ENCODE results near the gene PPP6R3. TPM values are rescaled to one million over a fixed set of nuclear protein-coding genes. Genes with fewer than 3 reads are reported as not detected.

Gene PPP6R3
- total and polyA plus RNA-seq, 2 of the 8 experiments (the other 6 are each of a cell fraction or from before 2014, with no cell fraction given): 44.6 to 150 TPM

DNA sequence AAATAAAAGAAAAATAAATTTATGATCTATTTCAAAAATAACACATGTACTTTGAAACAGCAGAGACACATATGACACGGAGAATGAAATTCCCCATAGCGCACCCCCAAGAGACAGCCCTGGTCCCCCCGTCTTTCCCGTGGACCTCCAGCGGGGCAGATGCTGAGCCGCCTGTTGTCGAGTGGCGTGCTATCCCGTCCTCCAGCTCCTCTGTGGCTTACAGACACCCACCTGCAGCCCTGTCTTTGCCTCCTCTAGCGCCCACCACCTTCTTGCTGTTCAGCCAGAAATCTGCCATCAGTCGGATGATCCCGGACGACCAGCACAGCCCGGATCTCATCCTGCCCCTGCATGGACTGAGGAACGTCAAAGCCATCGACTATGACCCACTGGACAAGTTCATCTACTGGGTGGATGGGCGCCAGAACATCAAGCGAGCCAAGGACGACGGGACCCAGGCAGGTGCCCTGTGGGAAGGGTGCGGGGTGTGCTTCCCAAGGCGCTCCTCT is 44.4 kb upstream of the PPP6R3 start:
- FAIRE-seq (no peak), DNase-seq (ENCODE audit: low read depth in 1 of 2, low spot score in 2 of 2) (no peak)
- Histone ChIP-seq H4K5ac (ENCODE audit: insufficient read length, low read depth, low read length) (no peak overlapping the region), H3K27ac (ENCODE audit: low read depth, low read length) (no peak overlapping the region), H3K9me3 (ENCODE audit: insufficient read depth in 2 of 2, low read depth in 1 of 2, low read length in 1 of 2) (no peaks in the 10 kb centered on the region), H3K79me1 (ENCODE audit: low read depth, low read length) (no peaks in the 10 kb centered on the region; the same call in 1 of the 2 replicates), H3K4me2 (ENCODE audit: insufficient read depth in 1 of 2, low read depth in 2 of 2, low read length in 2 of 2) (no peak overlapping the region), H3K27me3 (replicated peaks in 1 of 4; ENCODE audit: control insufficient read depth in 3 of 4, extremely low read depth in 1 of 4, insufficient read depth in 3 of 4, low read length in 3 of 4) (no peaks in the 10 kb centered on the region), H2AFZ (ENCODE audit: low read length) (no peak overlapping the region), H3K4ac (replicated peaks; ENCODE audit: insufficient read length, low read depth, low read length) (no peak overlapping the region), H4K91ac (replicated peaks; ENCODE audit: insufficient read length, low read length) (no peak overlapping the region), H3K4me1 (replicated peaks in 1 of 4; ENCODE audit: control insufficient read depth in 3 of 4, insufficient read depth in 4 of 4, low read length in 3 of 4) (no peaks in the 10 kb centered on the region), H2BK120ac (replicated peaks; ENCODE audit: low read depth, low read length) (no peak overlapping the region), H3K14ac (ENCODE audit: insufficient read length) (no peak overlapping the region), H2BK15ac (ENCODE audit: low read length) (no peak overlapping the region), H4K20me1 (replicated peaks in 1 of 2; ENCODE audit: control insufficient read depth in 1 of 2, insufficient read depth in 2 of 2, low read length in 2 of 2) (peaks cover 0 to 5% of the 10 kb centered on the region in 2 experiments), H3K23me2 (ENCODE audit: low read depth, low read length) (no peaks in the 10 kb centered on the region), H3K18ac (ENCODE audit: extremely low read depth, low read length) (no peak overlapping the region), H3K9ac (replicated peaks in 1 of 4; ENCODE audit: extremely low read depth in 1 of 4, low read depth in 3 of 4, low read length in 3 of 4) (no peak overlapping the region), H2AK5ac (ENCODE audit: low read depth, low read length) (no peak overlapping the region), H3K56ac (replicated peaks; ENCODE audit: insufficient read length, low read depth, low read length) (no peak overlapping the region), H3K23ac (ENCODE audit: insufficient read length) (no peak overlapping the region), H2BK20ac (ENCODE audit: low read length) (no peak overlapping the region), H2BK5ac (ENCODE audit: low read depth, low read length) (no peak overlapping the region), H3K4me3 (ENCODE audit: extremely low read depth in 1 of 4, insufficient read depth in 2 of 4, low read depth in 3 of 4, low read length in 4 of 4) (no peak overlapping the region), H2BK12ac (ENCODE audit: low read depth, low read length) (no peak overlapping the region), H3K36me3 (ENCODE audit: control insufficient read depth in 2 of 4, insufficient read depth in 4 of 4, low read length in 3 of 4) (peaks cover 7 to 37% (median 24%) of the 10 kb centered on the region in 4 experiments; a peak in 7 of 8 replicates), H4K8ac (ENCODE audit: extremely low read depth, insufficient read depth, low read length) (no peak overlapping the region), H3K79me2 (ENCODE audit: control insufficient read depth in 1 of 2, insufficient read depth in 2 of 2, low read length in 2 of 2) (no peaks in the 10 kb centered on the region)
- TF ChIP-seq SP1 (IDR thresholded peaks at IDR 0.05; ENCODE audit: low read depth, low read length) (no peak), TAF7 (optimal IDR thresholded peaks at IDR 0.05; ENCODE audit: borderline replicate concordance, low read depth, low read length) (no peak), BACH1 (IDR thresholded peaks at IDR 0.05; ENCODE audit: low read length) (no peak), KDM1A (IDR thresholded peaks at IDR 0.05; ENCODE audit: borderline replicate concordance, low read length) (no peak), EZH2 (IDR thresholded peaks at IDR 0.05; ENCODE audit: low read depth, low read length, severe bottlenecking) (no peak), SRF (IDR thresholded peaks at IDR 0.05; ENCODE audit: low read depth, low read length) (no peak), RXRA (IDR thresholded peaks at IDR 0.05; ENCODE audit: insufficient read depth, low read depth, low read length) (no peak), CTBP2 (IDR thresholded peaks at IDR 0.05; ENCODE audit: borderline replicate concordance, insufficient read depth, insufficient read length, low read length) (no peak), POLR2A (IDR thresholded peaks at IDR 0.05; ENCODE audit: control extremely low read depth in 1 of 2, low read depth in 2 of 2, low read length in 2 of 2) (no peak), JUN (IDR thresholded peaks at IDR 0.05; ENCODE audit: low read depth, low read length) (no peak), SP4 (IDR thresholded peaks at IDR 0.05; ENCODE audit: low read length) (no peak)
- TF ChIP-seq, protein P1, sequence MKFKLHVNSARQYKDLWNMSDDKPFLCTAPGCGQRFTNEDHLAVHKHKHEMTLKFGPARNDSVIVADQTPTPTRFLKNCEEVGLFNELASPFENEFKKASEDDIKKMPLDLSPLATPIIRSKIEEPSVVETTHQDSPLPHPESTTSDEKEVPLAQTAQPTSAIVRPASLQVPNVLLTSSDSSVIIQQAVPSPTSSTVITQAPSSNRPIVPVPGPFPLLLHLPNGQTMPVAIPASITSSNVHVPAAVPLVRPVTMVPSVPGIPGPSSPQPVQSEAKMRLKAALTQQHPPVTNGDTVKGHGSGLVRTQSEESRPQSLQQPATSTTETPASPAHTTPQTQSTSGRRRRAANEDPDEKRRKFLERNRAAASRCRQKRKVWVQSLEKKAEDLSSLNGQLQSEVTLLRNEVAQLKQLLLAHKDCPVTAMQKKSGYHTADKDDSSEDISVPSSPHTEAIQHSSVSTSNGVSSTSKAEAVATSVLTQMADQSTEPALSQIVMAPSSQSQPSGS (IDR thresholded peaks at IDR 0.05; ENCODE audit: low read length): no peak
- 92% methylated on average over 21 of the region's 22 CpGs; no CpG with 5 or more reads in 1 of the 2 experiments for WGBS, 2 experiments (ENCODE audit: extremely low coverage in 1 of 2, insufficient coverage in 1 of 2, insufficient read length in 1 of 2, insufficient replicate concordance in 2 of 2, low coverage in 1 of 2, low lambda C conversion rate in 2 of 2, missing lambda C conversion rate in 1 of 2)
- CTCF ChIA-PET (ENCODE audit: partially characterized antibody): interaction anchor here (0.5 kb wide), 1 partner anchor 11 kb away, joined by 3 read pairs; no protein-coding TSS in a partner anchor
- POLR2A ChIA-PET (ENCODE audit: partially characterized antibody): interaction anchor here (0.7 kb wide), 1 partner anchor 154 kb away, joined by 3 read pairs; no protein-coding TSS in a partner anchor
